ENCODE measurements around the gene PPP1R3F.

The PPP1R3F gene

GRCh38 chrX:49270249-49270921, 792 bp downstream of the PPP1R3F start:
- no peak for ATAC-seq (ENCODE audit: insufficient read depth, low read depth)
- no peak for DNase-seq
- peaks cover 9% of the 10 kb centered on the region for H3K36me3 ChIP-seq (ENCODE audit: insufficient read depth, low read length)
- H4K20me1 ChIP-seq (ENCODE audit: insufficient read depth, low read length), result peaks cover 5% of the 10 kb centered on the region; the same call in 1 of the 2 replicates
- peak overlapping the region; percentile 94 for H3K9ac ChIP-seq (ENCODE audit: low read depth, low read length)
- peak overlapping the region; percentile 78 for H2AFZ ChIP-seq (ENCODE audit: low read depth, low read length)
- H3K4me3 ChIP-seq (ENCODE audit: low read depth in 1 of 2, low read length in 2 of 2), result peak overlapping the region; percentile 47 to 78; a peak in 3 of 4 replicates
- peak overlapping the region; percentile 71 for H3K27ac ChIP-seq (ENCODE audit: low read length)
- H3K79me2 ChIP-seq (ENCODE audit: insufficient read depth, low read length), result peaks cover 31% of the 10 kb centered on the region
- no peak for TF ChIP-seq EZH2 (IDR thresholded peaks at IDR 0.05; ENCODE audit: borderline replicate concordance, low read depth, low read length, severe bottlenecking)
- TF ChIP-seq, protein P1, sequence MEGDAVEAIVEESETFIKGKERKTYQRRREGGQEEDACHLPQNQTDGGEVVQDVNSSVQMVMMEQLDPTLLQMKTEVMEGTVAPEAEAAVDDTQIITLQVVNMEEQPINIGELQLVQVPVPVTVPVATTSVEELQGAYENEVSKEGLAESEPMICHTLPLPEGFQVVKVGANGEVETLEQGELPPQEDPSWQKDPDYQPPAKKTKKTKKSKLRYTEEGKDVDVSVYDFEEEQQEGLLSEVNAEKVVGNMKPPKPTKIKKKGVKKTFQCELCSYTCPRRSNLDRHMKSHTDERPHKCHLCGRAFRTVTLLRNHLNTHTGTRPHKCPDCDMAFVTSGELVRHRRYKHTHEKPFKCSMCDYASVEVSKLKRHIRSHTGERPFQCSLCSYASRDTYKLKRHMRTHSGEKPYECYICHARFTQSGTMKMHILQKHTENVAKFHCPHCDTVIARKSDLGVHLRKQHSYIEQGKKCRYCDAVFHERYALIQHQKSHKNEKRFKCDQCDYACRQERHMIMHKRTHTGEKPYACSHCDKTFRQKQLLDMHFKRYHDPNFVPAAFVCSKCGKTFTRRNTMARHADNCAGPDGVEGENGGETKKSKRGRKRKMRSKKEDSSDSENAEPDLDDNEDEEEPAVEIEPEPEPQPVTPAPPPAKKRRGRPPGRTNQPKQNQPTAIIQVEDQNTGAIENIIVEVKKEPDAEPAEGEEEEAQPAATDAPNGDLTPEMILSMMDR (IDR thresholded peaks at IDR 0.05; ENCODE audit: borderline replicate concordance, extremely low read depth, low read length, poor library complexity, severe bottlenecking), result no peak
- H3K9me3 ChIP-seq (ENCODE audit: insufficient read depth, low read length, severe bottlenecking), result no peaks in the 10 kb centered on the region
- H3K4me1 ChIP-seq (ENCODE audit: insufficient read depth, low read length), result peaks cover 39% of the 10 kb centered on the region
- peak overlapping the region; percentile 98 for H3K4me2 ChIP-seq (ENCODE audit: insufficient read depth, low read length)
- H3K27me3 ChIP-seq (ENCODE audit: insufficient read depth, low read length, poor library complexity), result no peaks in the 10 kb centered on the region

GRCh38 chrX:49271341-49271740, 1.7 kb downstream of the PPP1R3F start:
- Histone ChIP-seq H3K36me3 (ENCODE audit: insufficient read depth, low read length) (peaks cover 9% of the 10 kb centered on the region), H3K27ac (ENCODE audit: low read length) (no peak overlapping the region), H3K27me3 (ENCODE audit: insufficient read depth, low read length, poor library complexity) (no peaks in the 10 kb centered on the region), H2AFZ (ENCODE audit: low read depth, low read length) (no peak overlapping the region), H3K4me2 (ENCODE audit: insufficient read depth, low read length) (peak overlapping the region; percentile 98), H3K79me2 (ENCODE audit: insufficient read depth, low read length) (peaks cover 31% of the 10 kb centered on the region), H4K20me1 (ENCODE audit: insufficient read depth, low read length) (peaks cover 10% of the 10 kb centered on the region; the same call in 1 of the 2 replicates), H3K4me3 (ENCODE audit: low read depth in 1 of 2, low read length in 2 of 2) (peak overlapping the region in 1 of 2 experiments; percentile 78; a peak in 2 of 4 replicates), H3K9me3 (ENCODE audit: insufficient read depth, low read length, severe bottlenecking) (no peaks in the 10 kb centered on the region), H3K4me1 (ENCODE audit: insufficient read depth, low read length) (peaks cover 39% of the 10 kb centered on the region), H3K9ac (ENCODE audit: low read depth, low read length) (peak overlapping the region; percentile 2; the same call in 1 of the 2 replicates)
- TF ChIP-seq, protein P1 (IDR thresholded peaks at IDR 0.05; ENCODE audit: borderline replicate concordance, extremely low read depth, low read length, poor library complexity, severe bottlenecking), result no peak
- TF ChIP-seq EZH2 (IDR thresholded peaks at IDR 0.05; ENCODE audit: borderline replicate concordance, low read depth, low read length, severe bottlenecking), result no peak
- ATAC-seq (ENCODE audit: insufficient read depth, low read depth) (no peak), DNase-seq (no peak)

DNA sequence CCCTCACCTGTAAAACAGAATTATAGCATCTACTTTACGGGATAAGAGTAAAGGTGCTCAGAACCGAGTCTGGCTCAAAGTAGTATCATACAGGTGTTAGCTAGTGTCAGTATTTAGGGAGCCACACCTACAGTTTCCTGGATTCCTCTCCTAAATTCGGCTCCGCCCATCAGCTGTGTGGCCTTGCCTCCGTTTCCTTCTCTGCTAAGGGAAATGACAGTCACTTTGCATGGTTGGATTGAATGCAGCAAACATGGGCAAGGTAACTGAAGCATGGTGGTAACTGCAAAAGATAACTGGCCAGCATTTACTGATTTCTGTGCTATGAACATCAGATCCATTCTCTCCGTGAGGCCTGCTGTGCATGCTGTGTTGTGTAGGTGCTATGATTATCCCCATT, 2.8 kb downstream of the PPP1R3F start:
- peak overlapping the region; percentile 98; the same call in 1 of the 2 replicates for H3K4me2 ChIP-seq (ENCODE audit: insufficient read depth, low read length)
- no peak overlapping the region for H3K9ac ChIP-seq (ENCODE audit: low read depth, low read length)
- no peak overlapping the region for H2AFZ ChIP-seq (ENCODE audit: low read depth, low read length)
- H3K4me1 ChIP-seq (ENCODE audit: insufficient read depth, low read length), result peaks cover 39% of the 10 kb centered on the region
- H4K20me1 ChIP-seq (ENCODE audit: insufficient read depth, low read length), result peaks cover 10% of the 10 kb centered on the region; the same call in 1 of the 2 replicates
- no peak for DNase-seq
- no peaks in the 10 kb centered on the region for H3K9me3 ChIP-seq (ENCODE audit: insufficient read depth, low read length, severe bottlenecking)
- ATAC-seq (ENCODE audit: insufficient read depth, low read depth), result no peak
- TF ChIP-seq EZH2 (IDR thresholded peaks at IDR 0.05; ENCODE audit: borderline replicate concordance, low read depth, low read length, severe bottlenecking), result no peak
- TF ChIP-seq, protein P1 (IDR thresholded peaks at IDR 0.05; ENCODE audit: borderline replicate concordance, extremely low read depth, low read length, poor library complexity, severe bottlenecking), result no peak
- peaks cover 31% of the 10 kb centered on the region for H3K79me2 ChIP-seq (ENCODE audit: insufficient read depth, low read length)
- no peak overlapping the region for H3K27ac ChIP-seq (ENCODE audit: low read length)
- no peak overlapping the region for H3K4me3 ChIP-seq (ENCODE audit: low read depth in 1 of 2, low read length in 2 of 2)
- peaks cover 9% of the 10 kb centered on the region for H3K36me3 ChIP-seq (ENCODE audit: insufficient read depth, low read length)
- no peaks in the 10 kb centered on the region for H3K27me3 ChIP-seq (ENCODE audit: insufficient read depth, low read length, poor library complexity)
